WTC11 (cell line): ENCODE data around the gene NHLRC3.

Source experiments
- CREM ChIP-seq: sonication (generic); formaldehyde crosslinking; IDR thresholded peaks from 2 replicates; pipeline ENCODE4 v1.8.1; 2022; ENCODE audit warnings: mild to moderate bottlenecking, missing genetic modification reagents, moderate library complexity
- KAT7 ChIP-seq: sonication (generic); formaldehyde crosslinking; IDR thresholded peaks from 2 replicates; pipeline ENCODE4 v1.8.1; 2023; ENCODE audit warnings: missing genetic modification reagents, mild to moderate bottlenecking, borderline replicate concordance
- MYBL2 ChIP-seq: sonication (generic); formaldehyde crosslinking; IDR thresholded peaks from 2 replicates; pipeline ENCODE4 v1.8.1; 2023; ENCODE audit warnings: mild to moderate bottlenecking, moderate library complexity, missing genetic modification reagents
- TF ChIP-seq, protein P1 (sequence below): sonication (generic); formaldehyde crosslinking; conservative IDR thresholded peaks from 2 replicates; pipeline ENCODE4 v1.8.1; 2022; ENCODE audit warnings: mild to moderate bottlenecking, missing genetic modification reagents
- TF ChIP-seq, protein P2 (sequence below): sonication (generic); formaldehyde crosslinking; IDR thresholded peaks from 2 replicates; pipeline ENCODE4 v1.8.1; 2022; ENCODE audit warnings: low read depth, missing genetic modification reagents, borderline replicate concordance
- TF ChIP-seq, protein P3 (sequence below): fragments of 200-600 bp; IDR thresholded peaks from 2 replicates; pipeline ENCODE4 v1.8.0; 2022; ENCODE audit warnings: antibody characterized with exemption
- TF ChIP-seq, protein P4 (sequence below): sonication (generic); formaldehyde crosslinking; IDR thresholded peaks from 2 replicates; pipeline ENCODE4 v1.8.0; 2022; ENCODE audit warnings: mild to moderate bottlenecking, missing genetic modification reagents
- TF ChIP-seq, protein P5 (sequence below): sonication (generic); formaldehyde crosslinking; IDR thresholded peaks from 2 replicates; pipeline ENCODE4 v1.8.0; 2023; ENCODE audit warnings: missing genetic modification reagents
- TF ChIP-seq, protein P6 (sequence below): sonication (generic); formaldehyde crosslinking; IDR thresholded peaks from 2 replicates; pipeline ENCODE4 v1.8.1; 2022; ENCODE audit warnings: mild to moderate bottlenecking, missing genetic modification reagents, moderate library complexity, borderline replicate concordance
- TF ChIP-seq, protein P7 (sequence below): fragments of 250-450 bp; sonication (Bioruptor Pico); IDR thresholded peaks from 2 replicates; pipeline ENCODE4 v2.1.2; 2022; ENCODE audit warnings: mild to moderate bottlenecking, moderate library complexity
- TF ChIP-seq, protein P8 (sequence below): sonication (generic); formaldehyde crosslinking; IDR thresholded peaks from 2 replicates; pipeline ENCODE4 v1.8.0; 2022; ENCODE audit warnings: mild to moderate bottlenecking, missing genetic modification reagents

DNA sequence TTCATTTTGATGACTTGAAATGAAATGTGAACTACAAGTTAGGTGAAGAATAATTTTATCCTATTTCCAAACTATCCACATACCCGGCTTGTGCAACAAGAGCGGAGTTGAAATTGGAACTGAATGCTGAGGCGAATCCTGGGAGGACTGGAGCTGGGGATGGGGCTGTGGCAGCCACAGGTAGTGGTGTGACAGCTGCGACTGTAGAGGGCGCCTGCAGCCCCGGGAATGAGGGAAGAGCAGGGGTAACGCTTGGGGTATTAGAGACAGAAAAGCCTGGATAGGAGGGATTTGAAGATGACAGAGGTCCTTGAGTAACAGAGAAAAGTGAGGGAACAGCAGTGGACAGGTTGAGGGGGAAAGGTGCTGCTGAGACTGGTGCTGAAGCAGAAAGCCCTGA lies 25.6 kb upstream of the NHLRC3 start:
- TF ChIP-seq CREM (CRISPR knock-in tag) (no peak), KAT7 (no peak), MYBL2 (CRISPR knock-in tag) (no peak)
- TF ChIP-seq, protein P1, sequence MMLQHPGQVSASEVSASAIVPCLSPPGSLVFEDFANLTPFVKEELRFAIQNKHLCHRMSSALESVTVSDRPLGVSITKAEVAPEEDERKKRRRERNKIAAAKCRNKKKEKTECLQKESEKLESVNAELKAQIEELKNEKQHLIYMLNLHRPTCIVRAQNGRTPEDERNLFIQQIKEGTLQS: no peak
- TF ChIP-seq, protein P2, sequence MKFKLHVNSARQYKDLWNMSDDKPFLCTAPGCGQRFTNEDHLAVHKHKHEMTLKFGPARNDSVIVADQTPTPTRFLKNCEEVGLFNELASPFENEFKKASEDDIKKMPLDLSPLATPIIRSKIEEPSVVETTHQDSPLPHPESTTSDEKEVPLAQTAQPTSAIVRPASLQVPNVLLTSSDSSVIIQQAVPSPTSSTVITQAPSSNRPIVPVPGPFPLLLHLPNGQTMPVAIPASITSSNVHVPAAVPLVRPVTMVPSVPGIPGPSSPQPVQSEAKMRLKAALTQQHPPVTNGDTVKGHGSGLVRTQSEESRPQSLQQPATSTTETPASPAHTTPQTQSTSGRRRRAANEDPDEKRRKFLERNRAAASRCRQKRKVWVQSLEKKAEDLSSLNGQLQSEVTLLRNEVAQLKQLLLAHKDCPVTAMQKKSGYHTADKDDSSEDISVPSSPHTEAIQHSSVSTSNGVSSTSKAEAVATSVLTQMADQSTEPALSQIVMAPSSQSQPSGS (CRISPR knock-in tag): no peak
- TF ChIP-seq, protein P3, sequence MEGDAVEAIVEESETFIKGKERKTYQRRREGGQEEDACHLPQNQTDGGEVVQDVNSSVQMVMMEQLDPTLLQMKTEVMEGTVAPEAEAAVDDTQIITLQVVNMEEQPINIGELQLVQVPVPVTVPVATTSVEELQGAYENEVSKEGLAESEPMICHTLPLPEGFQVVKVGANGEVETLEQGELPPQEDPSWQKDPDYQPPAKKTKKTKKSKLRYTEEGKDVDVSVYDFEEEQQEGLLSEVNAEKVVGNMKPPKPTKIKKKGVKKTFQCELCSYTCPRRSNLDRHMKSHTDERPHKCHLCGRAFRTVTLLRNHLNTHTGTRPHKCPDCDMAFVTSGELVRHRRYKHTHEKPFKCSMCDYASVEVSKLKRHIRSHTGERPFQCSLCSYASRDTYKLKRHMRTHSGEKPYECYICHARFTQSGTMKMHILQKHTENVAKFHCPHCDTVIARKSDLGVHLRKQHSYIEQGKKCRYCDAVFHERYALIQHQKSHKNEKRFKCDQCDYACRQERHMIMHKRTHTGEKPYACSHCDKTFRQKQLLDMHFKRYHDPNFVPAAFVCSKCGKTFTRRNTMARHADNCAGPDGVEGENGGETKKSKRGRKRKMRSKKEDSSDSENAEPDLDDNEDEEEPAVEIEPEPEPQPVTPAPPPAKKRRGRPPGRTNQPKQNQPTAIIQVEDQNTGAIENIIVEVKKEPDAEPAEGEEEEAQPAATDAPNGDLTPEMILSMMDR: no peak; the same call in 1 of the 2 replicates
- TF ChIP-seq, protein P4, sequence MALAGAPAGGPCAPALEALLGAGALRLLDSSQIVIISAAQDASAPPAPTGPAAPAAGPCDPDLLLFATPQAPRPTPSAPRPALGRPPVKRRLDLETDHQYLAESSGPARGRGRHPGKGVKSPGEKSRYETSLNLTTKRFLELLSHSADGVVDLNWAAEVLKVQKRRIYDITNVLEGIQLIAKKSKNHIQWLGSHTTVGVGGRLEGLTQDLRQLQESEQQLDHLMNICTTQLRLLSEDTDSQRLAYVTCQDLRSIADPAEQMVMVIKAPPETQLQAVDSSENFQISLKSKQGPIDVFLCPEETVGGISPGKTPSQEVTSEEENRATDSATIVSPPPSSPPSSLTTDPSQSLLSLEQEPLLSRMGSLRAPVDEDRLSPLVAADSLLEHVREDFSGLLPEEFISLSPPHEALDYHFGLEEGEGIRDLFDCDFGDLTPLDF (CRISPR knock-in tag): no peak
- TF ChIP-seq, protein P5, sequence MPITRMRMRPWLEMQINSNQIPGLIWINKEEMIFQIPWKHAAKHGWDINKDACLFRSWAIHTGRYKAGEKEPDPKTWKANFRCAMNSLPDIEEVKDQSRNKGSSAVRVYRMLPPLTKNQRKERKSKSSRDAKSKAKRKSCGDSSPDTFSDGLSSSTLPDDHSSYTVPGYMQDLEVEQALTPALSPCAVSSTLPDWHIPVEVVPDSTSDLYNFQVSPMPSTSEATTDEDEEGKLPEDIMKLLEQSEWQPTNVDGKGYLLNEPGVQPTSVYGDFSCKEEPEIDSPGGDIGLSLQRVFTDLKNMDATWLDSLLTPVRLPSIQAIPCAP (CRISPR knock-in tag): no peak
- TF ChIP-seq, protein P6, sequence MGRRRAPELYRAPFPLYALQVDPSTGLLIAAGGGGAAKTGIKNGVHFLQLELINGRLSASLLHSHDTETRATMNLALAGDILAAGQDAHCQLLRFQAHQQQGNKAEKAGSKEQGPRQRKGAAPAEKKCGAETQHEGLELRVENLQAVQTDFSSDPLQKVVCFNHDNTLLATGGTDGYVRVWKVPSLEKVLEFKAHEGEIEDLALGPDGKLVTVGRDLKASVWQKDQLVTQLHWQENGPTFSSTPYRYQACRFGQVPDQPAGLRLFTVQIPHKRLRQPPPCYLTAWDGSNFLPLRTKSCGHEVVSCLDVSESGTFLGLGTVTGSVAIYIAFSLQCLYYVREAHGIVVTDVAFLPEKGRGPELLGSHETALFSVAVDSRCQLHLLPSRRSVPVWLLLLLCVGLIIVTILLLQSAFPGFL (CRISPR knock-in tag): no peak
- TF ChIP-seq, protein P7, sequence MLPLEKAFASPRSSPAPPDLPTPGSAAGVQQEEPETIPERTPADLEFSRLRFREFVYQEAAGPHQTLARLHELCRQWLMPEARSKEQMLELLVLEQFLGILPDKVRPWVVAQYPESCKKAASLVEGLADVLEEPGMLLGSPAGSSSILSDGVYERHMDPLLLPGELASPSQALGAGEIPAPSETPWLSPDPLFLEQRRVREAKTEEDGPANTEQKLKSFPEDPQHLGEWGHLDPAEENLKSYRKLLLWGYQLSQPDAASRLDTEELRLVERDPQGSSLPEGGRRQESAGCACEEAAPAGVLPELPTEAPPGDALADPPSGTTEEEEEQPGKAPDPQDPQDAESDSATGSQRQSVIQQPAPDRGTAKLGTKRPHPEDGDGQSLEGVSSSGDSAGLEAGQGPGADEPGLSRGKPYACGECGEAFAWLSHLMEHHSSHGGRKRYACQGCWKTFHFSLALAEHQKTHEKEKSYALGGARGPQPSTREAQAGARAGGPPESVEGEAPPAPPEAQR (CRISPR knock-in tag): no peak
- TF ChIP-seq, protein P8, sequence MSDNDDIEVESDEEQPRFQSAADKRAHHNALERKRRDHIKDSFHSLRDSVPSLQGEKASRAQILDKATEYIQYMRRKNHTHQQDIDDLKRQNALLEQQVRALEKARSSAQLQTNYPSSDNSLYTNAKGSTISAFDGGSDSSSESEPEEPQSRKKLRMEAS (CRISPR knock-in tag): no peak
